Calu3 (cell line): Measurements from ENCODE around the gene ODAD3. TPM values are rescaled to one million over a fixed set of nuclear protein-coding genes. Genes with fewer than 3 reads are reported as not detected.

Source experiments
- BruUV-seq: library from RNA; stranded (reverse); fragments of 400-500 nt; replicated peaks from 2 replicates; lab custom pipeline; 2021; lab: Mats Ljungman, UMichigan
- CTCF ChIA-PET: fragments of 300-600 bp; sonication (Branson Sonifier 250); formaldehyde crosslinking; loops from one replicate; lab custom pipeline; 2022; ENCODE audit warnings: antibody characterized with exemption; lab: Charles Lee
- DNase-seq: peaks from one replicate; pipeline ENCODE4 v3.0.0; 2022
- H3K27ac Mint-ChIP-seq: one replicate; pipeline ENCODE4 v1.8.0; 2022; ENCODE audit warnings: mixed read lengths; ENCODE audit not compliant: unreplicated experiment
- H3K27me3 Mint-ChIP-seq: one replicate; pipeline ENCODE4 v1.8.0; 2022; ENCODE audit warnings: mixed read lengths; ENCODE audit not compliant: unreplicated experiment
- H3K36me3 Mint-ChIP-seq: one replicate; pipeline ENCODE4 v1.8.0; 2022; ENCODE audit warnings: mild to moderate bottlenecking, moderate library complexity, mixed read lengths; ENCODE audit not compliant: insufficient read depth, unreplicated experiment
- H3K4me1 Mint-ChIP-seq: one replicate; pipeline ENCODE4 v1.8.0; 2022; ENCODE audit warnings: mild to moderate bottlenecking, low read depth, mixed read lengths; ENCODE audit not compliant: unreplicated experiment
- H3K4me3 Mint-ChIP-seq: one replicate; pipeline ENCODE4 v1.8.0; 2022; ENCODE audit warnings: mild to moderate bottlenecking, low read depth, moderate library complexity, mixed read lengths; ENCODE audit not compliant: unreplicated experiment
- H3K9me3 Mint-ChIP-seq: one replicate; pipeline ENCODE4 v1.8.0; 2022; ENCODE audit warnings: low read depth, mixed read lengths; ENCODE audit not compliant: unreplicated experiment
- CTCF ChIP-seq: fragments of 200-600 bp; IDR thresholded peaks from one replicate; pipeline ENCODE4 v1.8.0; 2022; ENCODE audit warnings: antibody characterized with exemption; ENCODE audit not compliant: unreplicated experiment
- intact Hi-C: fragments of 100-400 bp; cut with micrococcal nuclease; formaldehyde crosslinking; loops from one replicate; pipeline ENCODE4 v1.10.0; 2022; ENCODE audit not compliant: unreplicated experiment
- total RNA-seq: library from RNA; stranded (reverse); gene quantifications from 2 replicates; pipeline ENCODE4 v1.2.3, GENCODE V29; 2022

The ODAD3 gene
- total RNA-seq, 1 experiment from 2014 or later: not detected

- BruUV-seq: no TSS peak
- H3K9me3 Mint-ChIP-seq: no peaks in the 10 kb centered on the region
- H3K27ac Mint-ChIP-seq: peak overlapping the region; percentile 91
- H3K4me1 Mint-ChIP-seq: peaks cover 29% of the 10 kb centered on the region
- intact Hi-C loops: loop anchor here (10.0 kb wide), 1 partner anchor 53 kb away; no protein-coding TSS in a partner anchor
- no peak for DNase-seq
- H3K36me3 Mint-ChIP-seq: peaks cover 36% of the 10 kb centered on the region
- no peak for TF ChIP-seq CTCF
- no peaks in the 10 kb centered on the region for H3K27me3 Mint-ChIP-seq
- H3K4me3 Mint-ChIP-seq: no peak overlapping the region
- CTCF ChIA-PET: interaction anchor here (0.6 kb wide), 1 partner anchor 166 kb away, joined by 8 read pairs; no protein-coding TSS in a partner anchor
Observed at GRCh38 chr19:11377756-11378155, 57.2 kb downstream of the ODAD3 start.

GRCh38 chr19:11377237-11377636 is 57.7 kb downstream of the ODAD3 start:
- no peak for DNase-seq
- H3K27ac Mint-ChIP-seq: peak overlapping the region; percentile 91
- H3K4me1 Mint-ChIP-seq: peaks cover 29% of the 10 kb centered on the region
- H3K9me3 Mint-ChIP-seq: no peaks in the 10 kb centered on the region
- BruUV-seq: no TSS peak
- TF ChIP-seq CTCF: no peak
- peaks cover 32% of the 10 kb centered on the region for H3K36me3 Mint-ChIP-seq
- H3K4me3 Mint-ChIP-seq: no peak overlapping the region
- CTCF ChIA-PET: interaction anchor here (0.6 kb wide), 1 partner anchor 166 kb away, joined by 8 read pairs; no protein-coding TSS in a partner anchor
- no peaks in the 10 kb centered on the region for H3K27me3 Mint-ChIP-seq
- intact Hi-C loops: loop anchor here (10.0 kb wide), 1 partner anchor 52 kb away; no protein-coding TSS in a partner anchor

GRCh38 chr19:11375143-11375948 is 59.6 kb downstream of the ODAD3 start:
- Mint-ChIP-seq H3K4me3 (no peak overlapping the region), H3K4me1 (peaks cover 16% of the 10 kb centered on the region), H3K27me3 (no peaks in the 10 kb centered on the region), H3K36me3 (peaks cover 15% of the 10 kb centered on the region), H3K9me3 (no peaks in the 10 kb centered on the region), H3K27ac (no peak overlapping the region)
- no peak for TF ChIP-seq CTCF
- intact Hi-C loops: loop anchor here (10.0 kb wide), 1 partner anchor 51 kb away; no protein-coding TSS in a partner anchor
- DNase-seq: peak; percentile 7
- BruUV-seq: TSS peak; percentile 89
- CTCF ChIA-PET: interaction anchor here (0.6 to 1.7 kb wide), 10 partner anchors 8 to 436 kb away, joined by 3 to 18 read pairs (median 4); partner anchors contain the start of genes CCDC159, ODAD3, PRKCSH and TSPAN16

- Mint-ChIP-seq H3K4me1 (peaks cover 9% of the 10 kb centered on the region), H3K27ac (no peak within 1 kb of the TSS), H3K27me3 (no peaks in the 10 kb centered on the region), H3K9me3 (no peaks in the 10 kb centered on the region), H3K36me3 (peaks cover 10% of the 10 kb centered on the region), H3K4me3 (no peak within 1 kb of the TSS)
- intact Hi-C loops: loop anchor here (10.0 kb wide), 1 partner anchor 50 kb away; no protein-coding TSS in a partner anchor
- CTCF ChIA-PET: interaction anchor here (0.6 to 1.7 kb wide), 10 partner anchors 8 to 435 kb away, joined by 3 to 18 read pairs (median 4); partner anchors contain the start of genes CCDC159, ODAD3, PRKCSH and TSPAN16
- peak; percentile 93 for DNase-seq
- BruUV-seq: TSS peak; percentile 80
- no peak for TF ChIP-seq CTCF
Observed at GRCh38 chr19:11374433-11375142, 60.3 kb downstream of the ODAD3 start, which contains the start of gene SWSAP1. Gene SWSAP1, plus strand, starts transcription at chr19:11374666. Its CDS starts 15 bp downstream, at chr19:11374681.
